KMS-11 (cell line): ENCODE data around the gene MT1A.

Experiments
- H2AFZ ChIP-seq: fragments of 200-600 bp; sonication (generic); 2 replicates; pipeline ENCODE4 v1.6.1; 2016; ENCODE audit warnings: antibody characterized with exemption, mixed run types, low read depth
- H3K27ac ChIP-seq: fragments of 200-600 bp; sonication (generic); 2 replicates; pipeline ENCODE4 v1.6.1; 2016; ENCODE audit warnings: mild to moderate bottlenecking, mixed run types
- H3K27me3 ChIP-seq: fragments of 200-600 bp; sonication (generic); 2 replicates; pipeline ENCODE4 v1.6.1; 2017; ENCODE audit warnings: mild to moderate bottlenecking, low read depth, mixed run types, moderate library complexity; ENCODE audit not compliant: insufficient read depth
- H3K36me3 ChIP-seq: fragments of 200-600 bp; sonication (generic); 2 replicates; pipeline ENCODE4 v1.6.1; 2017; ENCODE audit warnings: mild to moderate bottlenecking, mixed run types; ENCODE audit not compliant: insufficient read depth
- H3K4me1 ChIP-seq: fragments of 200-600 bp; sonication (generic); 2 replicates; pipeline ENCODE4 v1.6.1; 2016; ENCODE audit warnings: mild to moderate bottlenecking, low read depth, mixed run types; ENCODE audit not compliant: poor library complexity, severe bottlenecking
- H3K4me2 ChIP-seq: fragments of 200-600 bp; sonication (generic); 2 replicates; pipeline ENCODE4 v1.7.0; 2016; ENCODE audit warnings: mild to moderate bottlenecking, mixed run types
- H3K4me3 ChIP-seq: fragments of 200-600 bp; sonication (generic); IDR thresholded peaks from 2 replicates; pipeline ENCODE4 v1.6.1; 2017; ENCODE audit warnings: low read depth, low read length, mixed read lengths; ENCODE audit not compliant: insufficient read depth
- H3K79me2 ChIP-seq: fragments of 200-600 bp; sonication (generic); 2 replicates; pipeline ENCODE4 v1.6.1; 2016; ENCODE audit warnings: low read depth, mixed run types; ENCODE audit not compliant: insufficient read depth
- H3K9ac ChIP-seq: fragments of 200-600 bp; sonication (generic); 2 replicates; pipeline ENCODE4 v1.6.1; 2016; ENCODE audit warnings: mild to moderate bottlenecking, mixed run types
- H4K20me1 ChIP-seq: fragments of 200-600 bp; sonication (generic); 2 replicates; pipeline ENCODE4 v1.6.1; 2016; ENCODE audit warnings: mild to moderate bottlenecking, mixed run types; ENCODE audit not compliant: insufficient read depth
- TF ChIP-seq, protein P1 (sequence below): fragments of 200-600 bp; sonication (generic); conservative IDR thresholded peaks from 2 replicates; pipeline ENCODE4 v1.6.1; 2017; ENCODE audit warnings: low read depth, mild to moderate bottlenecking, antibody characterized with exemption, low read length, moderate library complexity, mixed read lengths

MT1A gene

DNA sequence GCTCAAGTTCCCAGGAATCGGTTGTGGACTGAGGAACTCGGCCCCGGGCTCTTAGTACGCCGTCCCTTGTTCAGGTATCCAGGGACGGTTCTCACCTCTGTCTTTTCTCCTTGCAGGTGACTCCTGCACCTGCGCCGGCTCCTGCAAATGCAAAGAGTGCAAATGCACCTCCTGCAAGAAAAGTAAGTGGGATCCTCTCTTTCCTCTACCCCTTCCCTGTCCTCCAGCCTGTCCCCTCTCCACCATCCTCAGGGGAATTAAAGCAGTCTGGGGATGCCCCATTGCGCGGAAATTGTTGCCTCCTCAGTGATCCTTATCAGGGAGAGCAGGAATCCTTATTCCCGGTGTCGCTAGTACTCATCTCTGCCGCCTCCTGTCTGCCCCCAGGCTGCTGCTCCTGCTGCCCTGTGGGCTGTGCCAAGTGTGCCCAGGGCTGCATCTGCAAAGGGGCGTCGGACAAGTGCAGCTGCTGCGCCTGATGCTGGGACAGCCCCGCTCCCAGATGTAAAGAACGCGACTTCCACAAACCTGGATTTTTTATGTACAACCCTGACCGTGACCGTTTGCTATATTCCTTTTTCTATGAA, 29.5 kb upstream of the MT1A start:
- Histone ChIP-seq H3K27me3 (peaks cover 10% of the 10 kb centered on the region; the same call in 1 of the 2 replicates), H3K9ac (no peak overlapping the region), H3K4me2 (peak overlapping the region; percentile 93), H3K79me2 (no peaks in the 10 kb centered on the region), H4K20me1 (no peaks in the 10 kb centered on the region), H3K27ac (no peak overlapping the region), H3K4me1 (peaks cover 16% of the 10 kb centered on the region), H2AFZ (peak overlapping the region; percentile 79), H3K4me3 (no peak overlapping the region), H3K36me3 (no peaks in the 10 kb centered on the region)
- TF ChIP-seq, protein P1, sequence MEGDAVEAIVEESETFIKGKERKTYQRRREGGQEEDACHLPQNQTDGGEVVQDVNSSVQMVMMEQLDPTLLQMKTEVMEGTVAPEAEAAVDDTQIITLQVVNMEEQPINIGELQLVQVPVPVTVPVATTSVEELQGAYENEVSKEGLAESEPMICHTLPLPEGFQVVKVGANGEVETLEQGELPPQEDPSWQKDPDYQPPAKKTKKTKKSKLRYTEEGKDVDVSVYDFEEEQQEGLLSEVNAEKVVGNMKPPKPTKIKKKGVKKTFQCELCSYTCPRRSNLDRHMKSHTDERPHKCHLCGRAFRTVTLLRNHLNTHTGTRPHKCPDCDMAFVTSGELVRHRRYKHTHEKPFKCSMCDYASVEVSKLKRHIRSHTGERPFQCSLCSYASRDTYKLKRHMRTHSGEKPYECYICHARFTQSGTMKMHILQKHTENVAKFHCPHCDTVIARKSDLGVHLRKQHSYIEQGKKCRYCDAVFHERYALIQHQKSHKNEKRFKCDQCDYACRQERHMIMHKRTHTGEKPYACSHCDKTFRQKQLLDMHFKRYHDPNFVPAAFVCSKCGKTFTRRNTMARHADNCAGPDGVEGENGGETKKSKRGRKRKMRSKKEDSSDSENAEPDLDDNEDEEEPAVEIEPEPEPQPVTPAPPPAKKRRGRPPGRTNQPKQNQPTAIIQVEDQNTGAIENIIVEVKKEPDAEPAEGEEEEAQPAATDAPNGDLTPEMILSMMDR: no peak

DNA sequence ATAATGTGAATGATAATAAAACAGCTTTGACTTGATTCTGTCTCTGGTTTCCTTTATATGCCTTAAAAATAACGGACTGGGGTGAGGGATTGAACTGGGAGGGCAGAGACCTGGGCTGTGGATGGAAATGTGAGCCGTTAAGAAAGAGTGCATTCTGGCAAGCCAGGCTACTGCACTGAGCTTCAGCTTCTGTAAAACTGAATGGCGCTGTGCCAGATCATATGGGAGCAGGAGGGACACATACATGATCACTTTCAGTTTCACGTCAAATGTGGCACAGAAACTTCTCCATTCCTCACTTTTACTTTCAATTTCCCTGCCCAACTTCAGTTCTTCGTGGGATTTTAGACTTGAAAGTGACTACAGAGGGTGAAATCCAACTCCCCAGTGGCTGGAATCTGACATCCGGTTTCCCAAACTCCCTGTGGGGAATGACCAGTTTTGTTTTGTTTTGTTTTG, 29.0 kb upstream of the MT1A start:
- Histone ChIP-seq H3K27ac (no peak overlapping the region), H3K36me3 (no peaks in the 10 kb centered on the region), H3K4me2 (peak overlapping the region; percentile 93), H3K9ac (no peak overlapping the region), H3K4me3 (no peak overlapping the region), H4K20me1 (no peaks in the 10 kb centered on the region), H2AFZ (peak overlapping the region; percentile 79; the same call in 1 of the 2 replicates), H3K27me3 (peaks cover 10% of the 10 kb centered on the region; the same call in 1 of the 2 replicates), H3K79me2 (no peaks in the 10 kb centered on the region), H3K4me1 (peaks cover 16% of the 10 kb centered on the region)
- TF ChIP-seq, protein P1: no peak

DNA sequence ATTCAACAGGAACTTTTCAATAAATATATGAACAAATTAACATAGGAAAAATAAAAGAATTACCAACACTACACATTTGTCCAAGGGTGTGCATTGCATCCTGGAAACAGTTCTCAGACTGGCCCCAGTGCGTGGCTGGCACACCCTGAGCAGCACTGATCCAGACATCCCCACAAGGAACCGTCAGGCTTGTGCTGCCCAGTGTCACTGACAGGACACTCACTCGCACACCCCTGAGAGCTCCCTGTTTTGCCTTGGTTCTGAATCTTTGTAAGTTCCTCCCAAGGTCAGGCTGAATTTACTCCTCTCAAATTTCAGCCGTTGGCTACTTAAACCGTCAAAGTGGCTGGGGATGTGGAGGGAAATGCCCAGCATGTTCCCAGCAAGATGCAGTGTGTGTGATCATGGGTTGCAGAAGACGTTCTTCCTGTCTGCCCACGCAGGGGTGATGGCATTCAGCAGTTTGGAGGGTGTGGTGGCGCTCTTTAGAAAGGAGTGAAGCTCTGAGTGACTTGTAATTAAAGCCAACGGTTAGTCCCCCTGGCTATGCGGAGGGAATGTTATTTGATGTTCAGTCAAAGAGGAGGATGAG, 28.4 kb upstream of the MT1A start:
- Histone ChIP-seq H3K79me2 (no peaks in the 10 kb centered on the region), H3K27me3 (peaks cover 10% of the 10 kb centered on the region; the same call in 1 of the 2 replicates), H3K36me3 (no peaks in the 10 kb centered on the region), H2AFZ (no peak overlapping the region), H3K4me1 (peaks cover 16% of the 10 kb centered on the region), H3K27ac (no peak overlapping the region), H3K4me2 (peak overlapping the region; percentile 93), H3K9ac (no peak overlapping the region), H4K20me1 (no peaks in the 10 kb centered on the region), H3K4me3 (no peak overlapping the region)
- TF ChIP-seq, protein P1: no peak

DNA sequence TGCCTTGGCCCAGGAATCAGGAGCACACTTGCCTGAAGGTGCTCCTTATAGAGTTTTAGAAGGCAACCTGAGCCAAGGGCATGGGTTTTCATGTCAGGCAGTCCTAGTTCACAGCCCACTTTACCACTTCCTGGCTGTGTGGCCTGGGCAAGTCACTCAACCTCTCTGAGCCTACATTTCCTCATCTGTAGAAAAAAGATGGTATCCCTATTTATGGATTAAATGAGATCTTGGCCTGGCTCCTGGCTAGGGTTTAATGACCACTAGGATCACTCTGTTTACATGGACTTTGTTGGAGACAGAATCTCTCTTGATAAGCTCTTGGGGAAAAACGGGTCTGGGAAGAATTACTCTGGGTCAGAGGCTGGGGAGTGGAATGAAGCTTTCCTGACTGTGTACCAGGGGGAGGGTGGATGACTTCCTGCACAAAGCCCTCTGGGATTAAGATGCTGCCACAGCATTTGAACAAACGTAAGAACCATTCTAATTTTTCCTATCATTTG, 27.8 kb upstream of the MT1A start:
- Histone ChIP-seq H3K4me3 (no peak overlapping the region), H3K4me1 (peaks cover 16% of the 10 kb centered on the region)

More for the DNA sequence above, 27.8 kb upstream of the MT1A start:
- Histone ChIP-seq H3K36me3 (no peaks in the 10 kb centered on the region), H3K27ac (no peak overlapping the region), H3K79me2 (no peaks in the 10 kb centered on the region), H2AFZ (no peak overlapping the region), H3K9ac (no peak overlapping the region), H3K4me2 (no peak overlapping the region; the same call in 1 of the 2 replicates), H3K27me3 (peaks cover 10% of the 10 kb centered on the region; the same call in 1 of the 2 replicates), H4K20me1 (no peaks in the 10 kb centered on the region)
- TF ChIP-seq, protein P1: no peak
